UCSD-AML1 (cell line): ENCODE results near the gene ATP1B2.
"Not testable (repeated sequence)": the region's sequence is repeated elsewhere in the genome, so short reads cannot be mapped to it uniquely, and the experiment has no call there.

Experiments
- DNase-seq: peaks from one replicate; lab custom pipeline; 2025; ENCODE audit not compliant: unreplicated experiment; lab: John Stamatoyannopoulos, UW

Gene ATP1B2, protein sequence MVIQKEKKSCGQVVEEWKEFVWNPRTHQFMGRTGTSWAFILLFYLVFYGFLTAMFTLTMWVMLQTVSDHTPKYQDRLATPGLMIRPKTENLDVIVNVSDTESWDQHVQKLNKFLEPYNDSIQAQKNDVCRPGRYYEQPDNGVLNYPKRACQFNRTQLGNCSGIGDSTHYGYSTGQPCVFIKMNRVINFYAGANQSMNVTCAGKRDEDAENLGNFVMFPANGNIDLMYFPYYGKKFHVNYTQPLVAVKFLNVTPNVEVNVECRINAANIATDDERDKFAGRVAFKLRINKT

DNA sequence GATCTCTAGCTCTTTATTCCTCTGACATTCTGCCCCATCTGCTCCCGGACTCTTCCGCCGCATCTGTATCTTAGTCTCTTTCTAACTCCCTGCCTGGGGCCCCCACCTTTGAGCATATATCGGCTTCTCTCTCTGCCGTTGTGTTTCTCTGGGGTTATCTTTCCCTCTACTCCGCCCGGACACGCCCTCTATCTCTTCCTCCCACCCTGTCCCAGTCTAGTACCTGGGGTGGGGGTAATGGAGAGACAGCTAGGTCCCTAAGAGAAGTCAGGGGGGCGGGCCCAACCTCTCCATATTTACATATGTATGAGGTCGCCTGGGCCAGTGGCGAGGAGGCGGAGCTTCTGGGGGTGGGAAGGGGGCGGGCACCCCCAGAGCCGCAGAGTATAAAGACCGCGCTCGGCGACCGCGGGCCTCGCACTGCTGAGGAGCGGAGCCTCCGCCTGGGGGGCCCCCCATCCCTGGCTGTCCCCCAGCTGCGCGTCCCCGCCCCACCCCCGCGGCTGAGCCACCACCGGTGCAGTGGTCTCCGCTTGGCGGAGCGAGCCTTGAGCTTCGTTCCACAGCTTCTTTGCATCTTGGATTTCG lies at the start of gene ATP1B2:
TSS of gene ATP1B2 (plus strand) at position 418 of the 588 bp plus-strand sequence. CDS start 593 bp downstream, outside the sequence.
- DNase-seq, result no peak

DNA sequence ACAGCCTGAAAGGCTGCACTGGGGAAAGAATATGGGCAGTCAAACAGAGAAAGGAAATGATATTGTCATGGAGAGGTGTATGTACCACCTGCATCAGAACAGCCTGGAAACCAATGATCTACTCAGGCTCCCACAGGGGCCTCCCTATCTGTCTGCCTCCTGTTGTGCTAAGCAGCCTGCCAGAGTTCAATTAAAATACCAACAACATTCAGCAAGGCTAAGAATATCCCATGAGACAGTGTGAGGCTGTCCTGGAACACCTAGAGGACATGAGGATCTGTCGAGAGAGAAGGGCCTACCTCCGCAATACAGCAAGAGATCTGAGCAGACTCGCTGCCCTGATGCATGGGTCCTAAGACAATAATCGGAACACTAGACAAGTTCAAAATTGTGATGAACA lies 44.4 kb upstream of the ATP1B2 start:
- DNase-seq, result no peak

DNA sequence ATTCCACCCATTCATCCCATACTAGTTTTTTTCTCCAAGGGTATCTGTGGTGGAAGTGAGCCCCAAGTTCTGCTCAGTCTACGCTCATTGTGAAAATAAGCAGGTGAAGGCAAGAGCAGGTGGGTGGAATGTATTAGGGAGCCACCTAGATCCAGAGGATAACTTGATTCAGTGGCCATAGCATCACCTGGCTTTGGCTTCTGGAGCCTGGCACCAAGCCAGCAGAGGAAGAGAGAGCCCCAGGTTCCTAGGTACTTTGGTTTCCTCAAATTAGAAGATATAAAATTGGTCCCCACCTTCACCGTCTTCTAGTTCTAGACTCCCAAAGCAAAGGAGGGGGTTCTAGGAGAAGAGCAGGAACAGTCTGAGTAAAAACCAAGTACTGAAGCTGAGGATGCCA lies 40.1 kb upstream of the ATP1B2 start:
- DNase-seq, result no peak

DNA sequence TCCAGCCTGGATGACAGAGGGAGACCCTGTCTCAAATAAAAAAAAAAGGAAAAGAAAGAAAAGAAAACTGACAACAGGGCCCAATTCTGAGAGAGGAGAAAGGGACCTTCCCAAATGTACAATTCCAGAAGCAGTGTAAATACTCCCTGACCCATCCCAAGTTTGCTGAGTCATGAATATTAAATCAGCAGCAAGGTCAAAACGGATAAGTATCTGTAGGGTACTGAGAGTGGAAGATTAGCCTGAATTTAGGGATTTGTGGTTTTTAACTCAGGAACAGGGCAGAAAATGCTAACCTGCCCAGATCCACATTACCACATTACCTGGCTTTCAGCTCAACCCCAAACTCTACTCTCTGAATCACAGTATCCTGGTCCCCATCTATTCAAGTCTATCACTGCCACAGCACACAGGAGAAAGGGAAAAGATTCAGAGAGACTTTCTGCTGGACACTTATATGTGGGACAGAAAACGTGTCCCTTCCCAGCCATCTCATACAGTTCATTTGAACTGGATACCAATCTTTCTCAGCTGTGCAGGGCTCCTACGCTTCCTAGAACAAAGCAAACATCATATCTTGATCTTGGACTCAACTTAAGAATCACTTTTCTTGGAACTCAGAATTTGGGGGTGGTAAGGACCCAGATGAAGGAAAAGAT lies 39.0 kb upstream of the ATP1B2 start:
- DNase-seq, result no peak

DNA sequence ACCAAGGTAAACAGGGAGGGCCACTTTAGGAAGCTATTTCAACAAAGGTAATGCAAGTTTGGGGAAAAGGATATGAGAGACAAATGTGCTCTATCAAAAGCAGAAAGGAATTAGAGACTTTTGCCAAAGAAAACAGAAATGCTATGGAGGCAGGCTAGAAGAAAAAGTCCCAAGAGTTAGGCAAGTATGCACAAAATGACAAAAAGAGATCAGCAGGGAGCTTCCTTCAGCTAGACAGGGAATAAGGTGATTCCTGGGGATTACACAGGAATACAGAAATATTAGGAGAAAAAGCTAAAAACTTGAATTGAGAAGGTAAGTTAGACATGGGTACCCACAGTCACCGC lies 38.5 kb upstream of the ATP1B2 start:
- DNase-seq, result no peak

DNA sequence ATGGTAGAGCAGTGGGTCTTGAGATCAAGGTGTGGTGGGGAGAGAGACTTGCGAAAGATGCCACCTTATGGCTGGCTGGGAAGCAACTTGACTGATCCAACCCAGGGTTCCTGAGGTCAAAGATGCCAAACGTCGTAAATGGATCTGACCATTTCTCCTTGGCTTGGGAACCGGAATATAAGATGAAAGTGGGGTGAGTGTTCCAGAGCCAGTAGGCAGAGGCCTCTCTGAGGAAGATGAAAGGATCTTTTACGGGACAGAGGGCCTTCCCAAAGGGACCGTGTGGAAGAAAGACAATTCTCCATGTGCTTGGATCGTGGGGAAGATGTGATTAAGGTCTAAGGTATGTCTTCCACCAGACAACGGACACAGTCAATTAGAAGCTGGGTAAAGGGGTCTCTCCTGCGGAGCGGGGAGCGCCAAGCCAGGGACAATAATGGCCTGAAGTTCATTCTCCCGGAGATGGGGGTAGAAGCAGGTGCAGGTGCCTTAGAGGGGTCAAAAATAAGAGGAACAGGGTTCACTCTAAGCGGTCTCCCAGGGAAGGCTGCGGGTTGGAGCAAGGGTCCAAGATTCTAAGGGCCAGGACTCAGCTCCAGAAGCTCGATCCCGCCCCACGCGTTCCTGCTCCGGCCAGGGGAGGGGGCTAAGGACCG lies 36.8 kb upstream of the ATP1B2 start:
- DNase-seq, result no peak

DNA sequence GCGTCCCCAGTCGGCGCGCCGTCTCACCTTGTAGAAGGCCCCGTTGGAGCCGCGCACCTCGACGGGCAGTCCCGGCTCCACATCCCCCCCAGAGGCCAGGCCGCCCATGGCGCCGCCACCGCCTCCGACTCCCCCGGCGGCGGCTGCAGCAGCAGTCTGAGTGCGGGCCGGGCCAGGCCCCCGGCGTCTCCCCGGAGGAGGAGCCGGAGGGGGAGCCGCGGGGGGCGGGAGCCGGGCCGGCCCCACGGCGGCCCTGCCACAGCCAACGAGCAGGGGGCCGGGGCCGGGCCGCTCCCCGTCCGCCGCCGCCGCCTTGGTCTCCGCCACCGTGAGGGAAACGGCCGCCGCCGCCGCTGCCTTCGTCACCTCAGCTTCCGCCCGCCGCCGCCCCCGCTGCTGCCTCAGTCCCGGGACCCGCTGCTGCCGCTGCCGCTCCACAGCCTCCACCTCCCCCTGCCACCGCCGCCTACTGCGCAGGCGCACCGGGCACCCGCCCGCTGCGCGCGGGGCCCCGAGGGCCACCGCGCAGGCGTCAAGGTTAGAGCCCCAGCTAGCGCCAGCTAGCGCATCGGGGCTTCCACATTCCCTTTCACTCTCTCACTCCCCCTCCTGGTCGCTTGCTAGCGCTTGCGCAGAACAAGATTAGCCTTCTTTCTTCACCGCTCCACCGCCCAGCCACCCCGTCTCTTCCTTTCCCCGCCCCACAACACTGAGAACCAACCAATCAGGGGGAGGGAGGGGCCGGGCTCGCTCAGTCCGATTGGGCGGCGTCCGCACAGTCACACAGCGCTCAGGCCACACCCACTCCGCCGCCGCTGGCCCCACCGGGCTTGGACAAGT lies 36.1 kb upstream of the ATP1B2 start, which contains the start of gene FXR2:
TSS of gene FXR2 (minus strand) at position 473 of the 840 bp plus-strand sequence. CDS start at position 108, 365 bp downstream.
- DNase-seq, result peak; percentile 99

DNA sequence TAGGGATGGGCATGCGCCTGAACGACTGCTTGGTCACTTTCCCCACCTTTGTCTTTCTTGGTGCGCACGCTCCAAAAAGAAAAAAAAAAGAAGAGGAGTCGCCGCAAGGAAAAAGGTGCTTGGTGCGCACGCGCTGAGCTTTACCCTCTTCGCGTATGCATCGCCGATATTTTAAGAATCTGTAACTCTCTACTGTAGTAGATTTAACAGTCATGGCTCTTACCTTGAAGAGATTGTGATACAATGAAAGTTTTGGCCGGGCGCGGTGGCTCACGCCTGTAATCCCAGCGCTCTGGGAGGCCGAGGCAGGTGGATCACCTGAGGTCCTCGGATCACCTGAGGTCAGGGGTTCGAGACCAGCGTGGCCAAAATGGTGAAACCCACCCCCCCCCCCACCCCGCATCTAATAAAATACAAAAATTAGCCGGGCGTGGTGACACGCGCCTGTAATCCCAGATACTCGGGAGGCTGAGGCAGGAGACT lies 35.4 kb upstream of the ATP1B2 start:
- DNase-seq, result no peak

DNA sequence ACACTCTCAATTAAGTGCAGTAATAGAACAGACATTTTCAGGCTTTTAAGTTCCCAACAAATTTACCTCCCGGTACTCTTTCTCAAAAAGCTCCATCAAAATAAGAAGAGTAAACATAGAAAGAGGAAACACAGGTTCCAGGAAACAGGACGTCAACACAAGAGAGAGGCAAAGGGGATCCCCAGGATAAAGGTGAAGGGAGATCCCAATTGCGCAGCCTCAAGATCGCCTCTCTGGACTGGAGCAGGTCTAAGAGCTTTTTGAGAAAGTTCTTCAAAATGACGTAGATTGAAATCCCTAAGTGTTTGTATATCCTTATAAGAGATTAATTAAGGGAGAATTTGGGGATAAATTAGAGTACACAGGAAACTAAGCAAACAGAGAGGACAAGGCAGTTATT lies 32.1 kb upstream of the ATP1B2 start:
- no peak for DNase-seq

DNA sequence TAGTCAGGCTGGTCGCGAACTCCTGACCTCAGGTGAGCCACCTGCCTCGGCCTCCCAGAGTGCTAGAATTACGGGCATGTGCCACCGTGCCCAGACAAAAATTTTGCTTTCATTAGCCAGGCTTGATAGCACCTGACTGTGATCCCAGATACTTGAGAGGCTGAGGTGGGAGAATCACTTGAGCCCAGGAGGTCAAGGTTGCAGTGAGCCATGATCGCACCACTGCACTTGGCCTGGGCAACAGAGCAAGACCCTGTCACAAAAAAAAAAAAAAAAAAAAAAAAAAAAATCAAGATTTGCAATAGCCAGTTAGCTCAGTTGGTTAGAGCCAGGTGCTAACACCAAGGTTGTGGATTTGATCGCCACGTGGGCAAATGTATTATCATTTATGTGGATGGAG lies 29.9 kb upstream of the ATP1B2 start:
- DNase-seq, result no peak

DNA sequence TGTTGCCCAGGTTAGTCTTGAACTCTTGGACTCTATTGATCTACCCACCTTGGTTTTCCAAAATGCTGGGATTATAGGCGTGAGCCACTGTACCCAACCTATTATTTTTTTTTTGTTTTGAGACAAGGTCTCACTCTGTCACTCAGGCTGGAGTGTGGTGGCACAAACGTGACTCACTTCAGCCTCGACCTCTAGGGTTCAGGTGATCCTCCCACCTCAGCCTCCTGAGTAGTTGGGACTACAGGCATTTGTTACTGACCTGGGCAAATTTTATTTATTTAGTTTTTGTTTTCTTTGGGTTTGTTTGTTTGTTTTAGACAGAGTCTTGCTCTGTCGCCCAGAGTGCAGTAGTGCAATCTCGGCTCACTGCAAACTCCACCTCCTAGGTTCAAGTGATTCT lies 27.1 kb upstream of the ATP1B2 start:
- DNase-seq, result no peak

DNA sequence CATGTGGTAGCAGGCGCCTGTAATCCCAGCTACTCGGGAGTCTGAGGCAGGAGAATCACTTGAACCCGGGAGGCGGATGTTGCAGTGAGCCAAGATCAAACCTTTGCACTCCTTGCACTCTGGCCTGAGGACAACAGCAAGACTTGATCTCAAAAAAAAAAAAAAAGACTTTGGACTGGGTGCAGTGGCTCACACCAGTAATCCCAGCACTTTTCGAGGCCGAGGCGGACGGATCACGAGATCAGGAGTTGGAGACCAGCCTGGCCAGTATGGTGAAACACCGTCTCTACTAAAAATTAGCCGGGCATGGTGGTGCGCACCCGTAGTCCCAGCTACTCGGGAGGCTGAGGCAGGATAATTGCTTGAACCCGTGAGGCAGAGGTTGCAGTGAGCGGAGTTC lies 25.0 kb upstream of the ATP1B2 start:
- not testable (repeated sequence) for DNase-seq

DNA sequence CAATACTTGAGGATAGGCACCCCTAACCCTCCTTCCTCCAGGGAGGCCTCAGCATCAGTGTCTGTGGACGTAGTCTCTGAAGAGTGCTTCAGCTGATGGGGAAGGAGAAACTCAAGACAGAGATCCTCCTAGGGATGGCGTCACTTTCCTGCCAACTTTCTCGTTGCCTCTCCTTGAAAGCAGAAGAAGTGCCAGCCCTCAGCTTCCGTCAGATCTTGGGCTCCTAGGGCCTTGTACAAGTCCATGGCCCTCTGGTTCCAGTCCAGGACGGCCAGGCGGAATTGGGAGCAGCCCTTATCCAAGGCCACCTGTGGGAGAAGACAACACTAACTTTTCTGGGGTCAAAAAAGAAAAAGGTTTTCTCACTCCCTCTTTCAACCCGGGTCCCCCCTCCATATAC lies 24.4 kb upstream of the ATP1B2 start:
- DNase-seq, result no peak

DNA sequence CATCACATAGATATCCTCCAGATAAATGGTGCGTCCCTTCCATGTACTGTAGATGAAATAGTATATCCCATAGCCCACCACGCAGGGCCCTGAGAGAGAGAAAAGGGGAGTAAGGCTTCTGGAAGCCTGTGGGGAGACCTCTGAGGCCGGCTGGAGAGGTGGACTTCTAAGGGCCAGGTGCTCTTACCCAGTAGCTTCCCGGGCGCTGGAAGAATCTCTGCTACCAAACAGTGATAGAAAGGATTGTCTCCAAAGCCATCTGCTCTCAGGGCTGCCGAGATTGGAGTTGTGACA lies 23.8 kb upstream of the ATP1B2 start:
- DNase-seq, result no peak

DNA sequence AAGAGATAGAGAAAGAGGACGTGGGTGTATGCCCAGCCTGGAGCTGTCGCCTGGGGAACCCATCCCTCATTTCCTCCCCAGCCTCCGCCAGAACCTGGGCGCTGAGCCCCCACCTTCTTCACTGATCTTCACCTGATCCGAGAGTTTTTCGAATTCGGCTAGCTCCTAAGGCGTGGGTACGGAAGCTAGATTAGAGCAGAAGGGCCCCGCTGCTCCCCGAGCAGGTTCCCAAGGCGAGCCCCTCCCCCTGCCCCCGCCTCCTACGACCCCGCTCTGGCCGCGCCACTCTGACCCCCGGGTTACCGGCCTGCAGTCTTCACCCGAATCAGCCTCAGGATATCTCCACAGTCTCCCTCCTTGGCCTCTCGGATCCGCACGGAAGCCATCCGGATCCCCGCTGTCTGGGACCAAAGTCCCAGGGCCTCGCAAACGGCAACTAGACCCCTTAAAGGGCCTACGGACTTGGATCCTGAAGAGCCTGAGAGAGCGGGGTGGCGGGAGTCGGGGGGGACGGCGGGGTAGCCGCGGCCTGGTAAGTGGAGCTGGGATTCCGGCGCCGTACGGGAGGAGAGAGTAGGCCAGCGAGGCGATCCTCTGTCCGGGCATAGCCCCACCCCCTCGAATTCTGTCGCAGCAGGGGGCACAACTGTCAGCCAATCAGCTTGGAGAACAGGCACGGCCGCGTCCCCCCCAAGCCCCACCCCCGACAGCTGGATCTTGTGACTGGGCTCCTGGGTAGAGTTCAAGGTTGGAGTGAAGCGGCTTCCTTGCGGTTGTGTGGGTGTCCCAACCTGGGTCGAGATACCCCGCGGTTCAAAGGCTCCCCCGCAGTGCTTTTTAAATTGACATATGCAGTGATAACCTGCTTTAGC lies 23.2 kb upstream of the ATP1B2 start, which contains the start of gene SAT2:
TSS of gene SAT2 (minus strand) at position 572 of the 872 bp plus-strand sequence. CDS start at position 386, 186 bp downstream.
- peak; percentile 89 for DNase-seq

DNA sequence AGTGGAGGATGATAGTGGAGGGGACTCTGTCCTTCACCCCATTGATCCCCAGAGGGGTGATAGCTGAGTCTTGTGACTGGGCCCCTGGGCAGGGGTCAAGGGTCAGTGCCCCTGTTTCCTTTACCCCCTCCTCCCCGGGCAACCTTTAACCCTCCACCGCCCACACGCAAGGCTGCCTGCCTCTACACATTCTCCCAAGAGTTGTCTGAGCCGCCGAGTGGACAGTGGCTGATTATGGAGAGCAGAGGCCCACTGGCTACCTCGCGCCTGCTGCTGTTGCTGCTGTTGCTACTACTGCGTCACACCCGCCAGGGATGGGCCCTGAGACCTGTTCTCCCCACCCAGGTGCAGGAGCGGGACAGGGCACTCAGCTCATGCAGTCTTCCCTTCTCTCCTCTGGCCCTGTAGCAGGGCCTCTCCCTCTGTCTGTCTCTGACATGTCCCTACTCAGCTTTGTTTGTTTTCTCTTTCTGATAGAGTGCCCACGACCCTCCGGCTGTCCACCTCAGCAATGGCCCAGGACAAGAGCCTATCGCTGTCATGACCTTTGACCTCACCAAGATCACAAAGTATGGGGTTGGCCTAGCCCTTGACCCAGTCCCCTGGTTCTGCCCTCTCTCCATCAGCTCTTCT lies 20.7 kb upstream of the ATP1B2 start, which contains the start of gene SHBG:
TSS of gene SHBG (plus strand) at position 197 of the 633 bp plus-strand sequence. CDS start at position 235, 38 bp downstream.
- DNase-seq, result no peak

DNA sequence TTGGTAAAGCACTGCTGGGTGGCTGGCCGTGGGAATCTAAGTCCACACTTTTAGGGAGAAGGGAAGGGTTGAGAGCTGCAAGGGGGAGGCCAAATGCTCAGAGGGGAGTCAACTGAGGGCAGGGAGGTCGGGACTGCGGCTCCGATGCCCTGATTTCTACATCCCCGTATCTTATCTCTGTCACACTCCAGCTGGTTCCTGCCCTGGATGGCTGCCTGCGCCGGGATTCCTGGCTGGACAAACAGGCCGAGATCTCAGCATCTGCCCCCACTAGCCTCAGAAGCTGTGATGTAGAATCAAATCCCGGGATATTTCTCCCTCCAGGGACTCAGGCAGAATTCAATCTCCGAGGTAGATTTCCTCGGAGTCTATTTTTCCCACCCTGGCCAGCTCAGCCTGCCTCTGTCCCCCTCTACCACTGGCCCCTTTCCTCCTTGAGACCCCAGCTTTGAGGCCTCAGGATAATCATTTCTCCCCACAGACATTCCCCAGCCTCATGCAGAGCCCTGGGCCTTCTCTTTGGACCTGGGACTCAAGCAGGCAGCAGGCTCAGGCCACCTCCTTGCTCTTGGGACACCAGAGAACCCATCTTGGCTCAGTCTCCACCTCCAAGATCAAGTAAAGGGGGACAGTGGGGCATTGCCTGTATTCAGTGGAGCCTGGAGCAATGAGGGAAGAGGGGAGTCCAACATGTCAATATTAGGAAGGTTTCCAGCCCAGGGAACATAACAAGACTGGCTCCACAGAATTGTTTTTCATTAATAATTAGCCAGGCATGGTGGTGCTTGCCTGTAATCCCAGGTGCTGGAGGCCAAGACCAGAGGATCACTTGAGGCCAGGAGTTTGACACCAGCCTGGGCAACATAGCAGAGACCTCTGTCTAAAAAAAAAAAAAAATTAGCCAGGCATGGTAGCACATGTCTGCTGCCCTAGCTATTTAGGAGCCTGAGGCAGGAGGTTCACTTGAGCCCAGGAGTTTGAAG lies 19.0 kb upstream of the ATP1B2 start:
- DNase-seq, result no peak

DNA sequence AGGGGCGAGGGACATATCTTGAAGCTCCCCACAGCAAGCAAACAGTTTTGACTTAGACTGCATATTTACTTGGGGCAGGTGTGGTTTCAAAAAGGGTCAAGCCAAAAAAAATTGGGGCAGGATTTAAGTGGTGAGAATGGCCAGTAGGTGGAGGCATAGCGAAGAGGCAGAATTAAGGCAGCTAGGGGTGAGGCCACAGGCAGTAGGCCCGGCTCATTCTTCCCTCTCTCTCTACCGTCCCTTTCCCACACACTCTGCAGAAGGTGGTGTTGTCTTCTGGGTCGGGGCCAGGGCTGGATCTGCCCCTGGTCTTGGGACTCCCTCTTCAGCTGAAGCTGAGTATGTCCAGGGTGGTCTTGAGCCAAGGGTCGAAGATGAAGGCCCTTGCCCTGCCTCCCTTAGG lies 18.2 kb upstream of the ATP1B2 start:
- peak; percentile 43 for DNase-seq
